ENCODE measurements around the gene CBLIF.
"Not testable (repeated sequence)": the region's sequence is repeated elsewhere in the genome, so short reads cannot be mapped to it uniquely, and the experiment has no call there.

The CBLIF gene

GRCh38 chr11:59794417-59794816 lies 50.9 kb downstream of the CBLIF start:
- peaks cover 30% of the 10 kb centered on the region for H3K36me3 Mint-ChIP-seq
- no peaks in the 10 kb centered on the region for H3K27me3 Mint-ChIP-seq
- no peak overlapping the region for H3K27ac Mint-ChIP-seq
- no peak overlapping the region for H3K4me3 Mint-ChIP-seq
- no peaks in the 10 kb centered on the region for H3K4me1 Mint-ChIP-seq (ENCODE audit: low read depth)
- H3K9me3 Mint-ChIP-seq (ENCODE audit: low read depth), result no peaks in the 10 kb centered on the region

GRCh38 chr11:59792507-59792906 lies 52.8 kb downstream of the CBLIF start:
- Mint-ChIP-seq H3K27ac (no peak overlapping the region), H3K36me3 (peaks cover 31% of the 10 kb centered on the region), H3K4me1 (ENCODE audit: low read depth) (no peaks in the 10 kb centered on the region), H3K9me3 (ENCODE audit: low read depth) (no peaks in the 10 kb centered on the region), H3K4me3 (no peak overlapping the region), H3K27me3 (no peaks in the 10 kb centered on the region)

GRCh38 chr11:59791639-59792038 lies 53.7 kb downstream of the CBLIF start:
- Mint-ChIP-seq H3K4me3 (no peak overlapping the region), H3K36me3 (peaks cover 28% of the 10 kb centered on the region), H3K4me1 (ENCODE audit: low read depth) (no peaks in the 10 kb centered on the region), H3K27me3 (no peaks in the 10 kb centered on the region), H3K27ac (no peak overlapping the region), H3K9me3 (ENCODE audit: low read depth) (no peaks in the 10 kb centered on the region)

- peaks cover 23% of the 10 kb centered on the region for H3K36me3 Mint-ChIP-seq
These were observed 57.5 kb downstream of the CBLIF start for GRCh38 chr11:59787816-59788215.

GRCh38 chr11:59787255-59787588 lies 58.1 kb downstream of the CBLIF start:
- no peak overlapping the region for H3K4me3 Mint-ChIP-seq
- no peaks in the 10 kb centered on the region for H3K9me3 Mint-ChIP-seq (ENCODE audit: low read depth)
- H3K27me3 Mint-ChIP-seq, result no peaks in the 10 kb centered on the region
- peaks cover 19% of the 10 kb centered on the region for H3K36me3 Mint-ChIP-seq
- H3K4me1 Mint-ChIP-seq (ENCODE audit: low read depth), result no peaks in the 10 kb centered on the region
- no peak overlapping the region for H3K27ac Mint-ChIP-seq

More at GRCh38 chr11:59787816-59788215, 57.5 kb downstream of the CBLIF start:
- Mint-ChIP-seq H3K27ac (no peak overlapping the region), H3K4me3 (no peak overlapping the region), H3K9me3 (ENCODE audit: low read depth) (no peaks in the 10 kb centered on the region), H3K27me3 (no peaks in the 10 kb centered on the region), H3K4me1 (ENCODE audit: low read depth) (no peaks in the 10 kb centered on the region)

- Mint-ChIP-seq H3K27me3 (no peaks in the 10 kb centered on the region), H3K36me3 (peaks cover 21% of the 10 kb centered on the region), H3K27ac (no peak overlapping the region), H3K4me1 (ENCODE audit: low read depth) (no peaks in the 10 kb centered on the region), H3K9me3 (ENCODE audit: low read depth) (no peaks in the 10 kb centered on the region), H3K4me3 (no peak overlapping the region)
These were observed 59.5 kb downstream of the CBLIF start for GRCh38 chr11:59785818-59786217.

- H3K4me3 Mint-ChIP-seq; H3K4me1 Mint-ChIP-seq (ENCODE audit: low read depth); H3K9me3 Mint-ChIP-seq (ENCODE audit: low read depth); H3K27ac Mint-ChIP-seq; H3K27me3 Mint-ChIP-seq: not testable (repeated sequence)
- H3K36me3 Mint-ChIP-seq, result peaks cover 18% of the 10 kb centered on the region
These were observed 60.9 kb downstream of the CBLIF start for GRCh38 chr11:59784441-59784840.

- no peak overlapping the region for H3K4me3 Mint-ChIP-seq
- H3K9me3 Mint-ChIP-seq (ENCODE audit: low read depth), result no peaks in the 10 kb centered on the region
- no peaks in the 10 kb centered on the region for H3K27me3 Mint-ChIP-seq
- no peaks in the 10 kb centered on the region for H3K4me1 Mint-ChIP-seq (ENCODE audit: low read depth)
- peaks cover 18% of the 10 kb centered on the region for H3K36me3 Mint-ChIP-seq
- H3K27ac Mint-ChIP-seq, result no peak overlapping the region
These were observed 61.6 kb downstream of the CBLIF start for GRCh38 chr11:59783632-59784090.

- no peaks in the 10 kb centered on the region for H3K4me1 Mint-ChIP-seq (ENCODE audit: low read depth)
- no peaks in the 10 kb centered on the region for H3K9me3 Mint-ChIP-seq (ENCODE audit: low read depth)
- H3K4me3 Mint-ChIP-seq, result no peak overlapping the region
- peaks cover 14% of the 10 kb centered on the region for H3K36me3 Mint-ChIP-seq
- H3K27ac Mint-ChIP-seq, result no peak overlapping the region
- H3K27me3 Mint-ChIP-seq, result no peaks in the 10 kb centered on the region
These were observed 63.2 kb downstream of the CBLIF start for GRCh38 chr11:59782080-59782479.

- no peak overlapping the region for H3K4me3 Mint-ChIP-seq
- no peaks in the 10 kb centered on the region for H3K9me3 Mint-ChIP-seq (ENCODE audit: low read depth)
- no peaks in the 10 kb centered on the region for H3K27me3 Mint-ChIP-seq
- H3K27ac Mint-ChIP-seq, result no peak overlapping the region
- peaks cover 9% of the 10 kb centered on the region for H3K4me1 Mint-ChIP-seq (ENCODE audit: low read depth)
- peaks cover 24% of the 10 kb centered on the region for H3K36me3 Mint-ChIP-seq
These were observed 65.8 kb downstream of the CBLIF start for GRCh38 chr11:59779487-59779886.

Data from activated naive CD8-positive, alpha-beta T cell (primary cell).